ENCODE data around the gene ABCA4. TPM values are rescaled to one million over a fixed set of nuclear protein-coding genes. Genes with fewer than 3 reads are reported as not detected.
A peak's percentile ranks its signal among the peaks of the same experiment; 100 is the strongest.

ABCA4 gene
- polyA plus RNA-seq, 1 experiment: 0.17 TPM

GRCh38 chr1:94025383-94026340 lies 95.3 kb downstream of the ABCA4 start:
- no peak overlapping the region for H3K4me3 ChIP-seq (ENCODE audit: low read depth, low read length)
- peaks cover under 1% of the 10 kb centered on the region for H3K27me3 ChIP-seq (ENCODE audit: control insufficient read depth, insufficient read depth, low read length)

GRCh38 chr1:94024104-94024792 lies 96.7 kb downstream of the ABCA4 start:
- no peak overlapping the region for H3K4me3 ChIP-seq (ENCODE audit: low read depth, low read length)
- H3K27me3 ChIP-seq (ENCODE audit: control insufficient read depth, insufficient read depth, low read length): no peaks in the 10 kb centered on the region
- ChIA-PET POLR2A (no interaction called here), CTCF (interaction anchor here (2.4 to 10.1 kb wide), 4 partner anchors 16 to 439 kb away, joined by 25 to 443 read pairs (median 126); no protein-coding TSS in a partner anchor)
- no peaks in the 10 kb centered on the region for H3K9me3 ChIP-seq (ENCODE audit: control insufficient read depth, insufficient read depth, low read length)
- DNase-seq (ENCODE audit: low read depth, low spot score): no peak
- H3K27ac ChIP-seq (ENCODE audit: low read depth, low read length): no peak overlapping the region
- TF ChIP-seq CTCF (IDR thresholded peaks at IDR 0.05; ENCODE audit: low read depth, low read length): no peak

More at GRCh38 chr1:94025383-94026340, 95.3 kb downstream of the ABCA4 start:
- DNase-seq (ENCODE audit: low read depth, low spot score): no peak
- ChIA-PET POLR2A (interaction anchor here (0.8 to 1.8 kb wide), 4 partner anchors 11 to 310 kb away, joined by 3 to 4 read pairs (median 4); partner anchors contain the start of gene GCLM), CTCF (interaction anchor here (0.5 to 10.1 kb wide), 47 partner anchors 10 to 1018 kb away, joined by 3 to 443 read pairs (median 4); partner anchors contain the start of gene ARHGAP29)
- H3K27ac ChIP-seq (ENCODE audit: low read depth, low read length): no peak overlapping the region
- H3K9me3 ChIP-seq (ENCODE audit: control insufficient read depth, insufficient read depth, low read length): no peaks in the 10 kb centered on the region
- peak; percentile 76 for TF ChIP-seq CTCF (IDR thresholded peaks at IDR 0.05; ENCODE audit: low read depth, low read length)

- CTCF ChIA-PET: interaction anchor here (0.7 to 10.1 kb wide), 7 partner anchors 10 to 441 kb away, joined by 3 to 443 read pairs (median 7); partner anchors contain the start of gene GCLM
- no peak for TF ChIP-seq CTCF (IDR thresholded peaks at IDR 0.05; ENCODE audit: low read depth, low read length)
- no peaks in the 10 kb centered on the region for H3K27me3 ChIP-seq (ENCODE audit: control insufficient read depth, insufficient read depth, low read length)
- peak; percentile 83 for DNase-seq (ENCODE audit: low read depth, low spot score)
- H3K27ac ChIP-seq (ENCODE audit: low read depth, low read length): peak overlapping the region; percentile 96
- no peak overlapping the region for H3K4me3 ChIP-seq (ENCODE audit: low read depth, low read length)
- H3K9me3 ChIP-seq (ENCODE audit: control insufficient read depth, insufficient read depth, low read length): no peaks in the 10 kb centered on the region
- POLR2A ChIA-PET: interaction anchor here (0.6 to 2.9 kb wide), 5 partner anchors 14 to 113 kb away, joined by 3 to 31 read pairs (median 7); partner anchors contain the start of gene GCLM
Observed at GRCh38 chr1:94022471-94023189, 98.3 kb downstream of the ABCA4 start.

- ChIA-PET POLR2A (interaction anchor here (0.6 to 2.9 kb wide), 7 partner anchors 16 to 216 kb away, joined by 3 to 31 read pairs (median 4); partner anchors contain the start of genes ARHGAP29 and GCLM), CTCF (interaction anchor here (1.0 to 10.1 kb wide), 7 partner anchors 19 to 443 kb away, joined by 3 to 443 read pairs (median 8); partner anchors contain the start of gene GCLM)
- Histone ChIP-seq H3K27me3 (ENCODE audit: control insufficient read depth, insufficient read depth, low read length) (no peaks in the 10 kb centered on the region), H3K4me3 (ENCODE audit: low read depth, low read length) (no peak overlapping the region), H3K9me3 (ENCODE audit: control insufficient read depth, insufficient read depth, low read length) (no peaks in the 10 kb centered on the region), H3K27ac (ENCODE audit: low read depth, low read length) (peak overlapping the region; percentile 97)
- DNase-seq (ENCODE audit: low read depth, low spot score): peak; percentile 93
- no peak for TF ChIP-seq CTCF (IDR thresholded peaks at IDR 0.05; ENCODE audit: low read depth, low read length)
Observed at GRCh38 chr1:94020764-94021579, 100.0 kb downstream of the ABCA4 start.
